B cell (primary cell): ENCODE data around the gene MPZL3. TPM values are rescaled to one million over a fixed set of nuclear protein-coding genes. Genes with fewer than 3 reads are reported as not detected.

ENCODE experiments used
- ATAC-seq: fragments of 200-7000 bp; cut with Tn5 transposase; one replicate; pipeline ENCODE4 v1.10.0; 2021; ENCODE audit warnings: low read depth, mild to moderate bottlenecking, moderate number of reproducible peaks, moderate library complexity
- CTCF ChIA-PET: fragments of 350-600 bp; sonication (Branson Sonifier 250); formaldehyde crosslinking; loops from one replicate; lab custom pipeline; 2021; ENCODE audit warnings: antibody characterized with exemption, inconsistent platforms; lab: Charles Lee
- POLR2A ChIA-PET: fragments of 350-600 bp; sonication (Branson Sonifier 250); formaldehyde crosslinking; loops from one replicate; lab custom pipeline; 2021; ENCODE audit warnings: antibody characterized with exemption; lab: Charles Lee
- DNase-seq: peaks from one replicate; pipeline ENCODE4 v3.0.0; 2013
- H2AFZ ChIP-seq: 2 replicates; pipeline ENCODE4 v1.6.1; 2012; ENCODE audit warnings: mild to moderate bottlenecking, low read depth, low read length; ENCODE audit not compliant: insufficient read depth, poor library complexity, severe bottlenecking
- H3K27ac ChIP-seq, 2 donors: 1 replicate in 1 of 2; 2 replicates in 1 of 2; pipeline ENCODE4 v1.5.1; 2012 to 2013; ENCODE audit warnings: low read length in 2 of 2, mild to moderate bottlenecking in 2 of 2, moderate library complexity in 1 of 2
- H3K27me3 ChIP-seq, 4 experiments: fragments of 200-600 bp in 1 of 4; sonication (generic) in 1 of 4; replicated peaks in 1 of 4; 1 replicate in 2 of 4; 2 replicates in 2 of 4; pipeline versions ENCODE4 v1.6.1 to v1.7.0; 2013 to 2016; ENCODE audit warnings: low read length in 3 of 4, mild to moderate bottlenecking in 2 of 4, mixed read lengths in 1 of 4, moderate library complexity in 1 of 4; ENCODE audit not compliant: insufficient read depth in 4 of 4, control insufficient read depth in 3 of 4; ENCODE audit errors: control extremely low read depth in 1 of 4
- H3K36me3 ChIP-seq, 2 experiments: replicated peaks in 1 of 2; 1 replicate in 1 of 2; 2 replicates in 1 of 2; pipeline versions ENCODE4 v1.6.1 to v1.7.1; 2013; ENCODE audit warnings: low read length in 1 of 2; ENCODE audit not compliant: insufficient read depth in 2 of 2, control insufficient read depth in 1 of 2; ENCODE audit errors: control extremely low read depth in 1 of 2, extremely low read depth in 1 of 2
- H3K4me1 ChIP-seq, 2 donors: fragments of 200-600 bp in 1 of 2; sonication (generic) in 1 of 2; 1 replicate in 1 of 2; 2 replicates in 1 of 2; pipeline versions ENCODE4 v1.5.1 to v1.6.1; 2013 to 2017; ENCODE audit warnings: low read length in 2 of 2; ENCODE audit not compliant: control insufficient read depth in 2 of 2, insufficient read depth in 2 of 2
- H3K4me2 ChIP-seq: replicated peaks from 2 replicates; pipeline ENCODE3; 2012; ENCODE audit warnings: mild to moderate bottlenecking, low read depth, low read length; ENCODE audit not compliant: poor library complexity, severe bottlenecking
- H3K4me3 ChIP-seq, 5 experiments: fragments of 200-600 bp in 1 of 5; sonication (generic) in 1 of 5; 1 replicate in 3 of 5; 2 replicates in 2 of 5; pipeline versions ENCODE4 v1.5.1 to v1.7.0; 2011 to 2016; ENCODE audit warnings: low read length in 4 of 5, mild to moderate bottlenecking in 4 of 5, low read depth in 2 of 5, control low read depth in 1 of 5, moderate library complexity in 1 of 5; ENCODE audit not compliant: insufficient read depth in 1 of 5; ENCODE audit errors: control extremely low read depth in 1 of 5, extremely low read depth in 1 of 5
- H3K79me2 ChIP-seq: fragments of 200-600 bp; sonication (generic); one replicate; pipeline ENCODE4 v1.6.0; 2016; ENCODE audit warnings: low read length; ENCODE audit not compliant: control insufficient read depth, insufficient read depth
- H3K9ac ChIP-seq: fragments of 200-600 bp; sonication (generic); 2 replicates; pipeline ENCODE4 v1.6.1; 2017; ENCODE audit warnings: mild to moderate bottlenecking, low read length, moderate library complexity
- H3K9me3 ChIP-seq, 3 donors: one replicate each; pipeline versions ENCODE4 v1.6.1 to v1.7.1; 2013; ENCODE audit warnings: low read length in 2 of 3; ENCODE audit not compliant: control insufficient read depth in 2 of 3, insufficient read depth in 1 of 3; ENCODE audit errors: control extremely low read depth in 1 of 3
- H4K20me1 ChIP-seq: 2 replicates; pipeline ENCODE4 v1.6.0; 2012; ENCODE audit warnings: mild to moderate bottlenecking, low read length; ENCODE audit not compliant: insufficient read depth, control insufficient read depth, poor library complexity, severe bottlenecking
- H3K27ac Mint-ChIP-seq: one replicate; pipeline ENCODE4 v1.8.0; 2021; ENCODE audit warnings: mixed read lengths
- H3K27me3 Mint-ChIP-seq: one replicate; pipeline ENCODE4 v1.8.0; 2021; ENCODE audit warnings: mixed read lengths
- H3K4me1 Mint-ChIP-seq: one replicate; pipeline ENCODE4 v1.8.0; 2021; ENCODE audit warnings: mixed read lengths
- H3K4me3 Mint-ChIP-seq: one replicate; pipeline ENCODE4 v1.8.0; 2021; ENCODE audit warnings: mixed read lengths
- H3K9me3 Mint-ChIP-seq: one replicate; pipeline ENCODE4 v1.8.0; 2022; ENCODE audit warnings: mixed read lengths; ENCODE audit not compliant: insufficient read depth
- CTCF ChIP-seq: fragments of 200-600 bp; IDR thresholded peaks from one replicate; pipeline ENCODE4 v1.8.0; 2022; ENCODE audit warnings: antibody characterized with exemption, mild to moderate bottlenecking
- EZH2 ChIP-seq: IDR thresholded peaks from 2 replicates; pipeline ENCODE4 v1.6.1; 2012; ENCODE audit warnings: borderline replicate concordance, low read depth, mild to moderate bottlenecking, moderate library complexity, low read length; ENCODE audit not compliant: insufficient read depth, poor library complexity, severe bottlenecking
- WGBS: methylation state at CpG from one replicate; pipeline ENCODE4 v1.1.5; 2013; ENCODE audit warnings: missing lambda C conversion rate; ENCODE audit not compliant: insufficient coverage; 5-methylcytosine and 5-hydroxymethylcytosine counted together
- intact Hi-C: fragments of 100-400 bp; cut with micrococcal nuclease; formaldehyde crosslinking; loops from one replicate; pipeline ENCODE4 v1.10.0; 2022
- polyA plus RNA-seq: library from polyadenylated mRNA; depleted of rRNA; stranded (reverse); fragments of >200 nt; gene quantifications from 2 replicates; pipeline ENCODE4 v1.2.3, GENCODE V29; 2012
- total RNA-seq, 2 donors: library from RNA; stranded (reverse); fragments of 120-200 nt in 1 of 2; gene quantifications; 1 replicate in 1 of 2; 2 replicates in 1 of 2; pipeline versions ENCODE4 v1.2.3 to v1.2.4, GENCODE V29; 2013 to 2022

Gene MPZL3
- total and polyA plus RNA-seq, 2 donors (not counting 1 experiment from before 2014, with no cell fraction given): 1.4 to 4.2 TPM

- POLR2A ChIA-PET: no interaction called here
- DNase-seq (no peak), ATAC-seq (no peak)
- Histone ChIP-seq H3K4me1 (peaks cover 38 to 39% of the 10 kb centered on the region in 2 donors), H2AFZ (no peak overlapping the region), H3K27ac (no peak overlapping the region), H3K4me3 (peak overlapping the region in 1 of 5 experiments; percentile 88), H3K27me3 (peaks cover 0 to 42% (median 33%) of the 10 kb centered on the region in 4 experiments), H3K9ac (no peak overlapping the region), H3K9me3 (no peaks in the 10 kb centered on the region), H4K20me1 (no peaks in the 10 kb centered on the region), H3K4me2 (no peak overlapping the region), H3K36me3 (no peaks in the 10 kb centered on the region), H3K79me2 (no peaks in the 10 kb centered on the region)
- Mint-ChIP-seq H3K4me3 (no peak overlapping the region), H3K9me3 (no peaks in the 10 kb centered on the region), H3K4me1 (peaks cover 36% of the 10 kb centered on the region), H3K27ac (no peak overlapping the region), H3K27me3 (peaks cover 52% of the 10 kb centered on the region)
- intact Hi-C loops: loop anchor here (10.0 kb wide), 1 partner anchor 208 kb away; no protein-coding TSS in a partner anchor
- CTCF ChIA-PET: interaction anchor here (1.7 kb wide), 1 partner anchor 24 kb away, joined by 9 read pairs; no protein-coding TSS in a partner anchor
- TF ChIP-seq CTCF (no peak), EZH2 (no peak)
- WGBS: 100% methylated on average over 2 of the region's 4 CpGs
Observed at GRCh38 chr11:118222437-118222836, 29.7 kb downstream of the MPZL3 start.

- H3K9ac ChIP-seq: no peak overlapping the region
- H3K9me3 ChIP-seq: no peaks in the 10 kb centered on the region
- no peak overlapping the region for H3K27ac ChIP-seq
- no peaks in the 10 kb centered on the region for H3K79me2 ChIP-seq
- DNase-seq (no peak), ATAC-seq (no peak)
- no peak for TF ChIP-seq EZH2
- no peak for TF ChIP-seq CTCF
- peaks cover 35 to 36% of the 10 kb centered on the region in 2 donors for H3K4me1 ChIP-seq
- intact Hi-C loops: loop anchor here (10.0 kb wide), 1 partner anchor 207 kb away; no protein-coding TSS in a partner anchor
- ChIA-PET CTCF (interaction anchor here (1.7 kb wide), 1 partner anchor 23 kb away, joined by 9 read pairs; no protein-coding TSS in a partner anchor), POLR2A (no interaction called here)
- H3K27me3 ChIP-seq: peaks cover 0 to 49% (median 37%) of the 10 kb centered on the region in 4 experiments
- no peaks in the 10 kb centered on the region for H3K36me3 ChIP-seq
- peak overlapping the region in 1 of 5 experiments; percentile 33 for H3K4me3 ChIP-seq
- H3K27ac Mint-ChIP-seq: no peak overlapping the region
- H2AFZ ChIP-seq: no peak overlapping the region
- H4K20me1 ChIP-seq: no peaks in the 10 kb centered on the region
- H3K4me3 Mint-ChIP-seq: no peak overlapping the region
- H3K9me3 Mint-ChIP-seq: no peaks in the 10 kb centered on the region
- no peak overlapping the region for H3K4me2 ChIP-seq
- peaks cover 33% of the 10 kb centered on the region for H3K4me1 Mint-ChIP-seq
- peaks cover 61% of the 10 kb centered on the region for H3K27me3 Mint-ChIP-seq
- WGBS: 100% methylated on average over 5 of the region's 5 CpGs
Observed at GRCh38 chr11:118221419-118221818, 30.7 kb downstream of the MPZL3 start.
